ENCODE data around the gene NRXN3.

DNA sequence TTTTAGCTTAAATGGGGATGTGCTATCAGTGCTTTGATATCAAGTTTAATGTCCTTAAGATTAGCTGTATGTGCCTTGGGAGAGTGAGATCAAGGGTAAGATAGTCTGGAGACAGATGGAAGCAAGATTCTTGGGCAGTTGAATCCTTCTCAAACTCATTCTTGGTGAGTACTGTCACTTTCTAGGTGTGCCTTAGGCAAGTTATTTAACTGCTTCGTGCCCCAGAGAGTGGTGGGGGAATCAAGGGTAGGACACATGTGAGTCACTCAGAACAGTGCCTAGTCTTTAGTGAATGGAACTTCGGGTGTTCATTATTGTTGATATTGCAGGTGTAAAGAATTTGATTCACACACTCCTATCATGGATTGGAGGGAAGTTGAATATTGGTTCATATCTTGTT is 1237.4 kb downstream of the NRXN3 start:
- TF ChIP-seq, protein P1, sequence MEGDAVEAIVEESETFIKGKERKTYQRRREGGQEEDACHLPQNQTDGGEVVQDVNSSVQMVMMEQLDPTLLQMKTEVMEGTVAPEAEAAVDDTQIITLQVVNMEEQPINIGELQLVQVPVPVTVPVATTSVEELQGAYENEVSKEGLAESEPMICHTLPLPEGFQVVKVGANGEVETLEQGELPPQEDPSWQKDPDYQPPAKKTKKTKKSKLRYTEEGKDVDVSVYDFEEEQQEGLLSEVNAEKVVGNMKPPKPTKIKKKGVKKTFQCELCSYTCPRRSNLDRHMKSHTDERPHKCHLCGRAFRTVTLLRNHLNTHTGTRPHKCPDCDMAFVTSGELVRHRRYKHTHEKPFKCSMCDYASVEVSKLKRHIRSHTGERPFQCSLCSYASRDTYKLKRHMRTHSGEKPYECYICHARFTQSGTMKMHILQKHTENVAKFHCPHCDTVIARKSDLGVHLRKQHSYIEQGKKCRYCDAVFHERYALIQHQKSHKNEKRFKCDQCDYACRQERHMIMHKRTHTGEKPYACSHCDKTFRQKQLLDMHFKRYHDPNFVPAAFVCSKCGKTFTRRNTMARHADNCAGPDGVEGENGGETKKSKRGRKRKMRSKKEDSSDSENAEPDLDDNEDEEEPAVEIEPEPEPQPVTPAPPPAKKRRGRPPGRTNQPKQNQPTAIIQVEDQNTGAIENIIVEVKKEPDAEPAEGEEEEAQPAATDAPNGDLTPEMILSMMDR (conservative IDR thresholded peaks at IDR 0.05 in 1 of 2, IDR thresholded peaks at IDR 0.05 in 1 of 2; ENCODE audit: extremely low read depth in 1 of 2, insufficient read depth in 1 of 2, low read depth in 1 of 2, low read length in 2 of 2): no peak
- no peak for TF ChIP-seq EZH2 (IDR thresholded peaks at IDR 0.05; ENCODE audit: borderline replicate concordance, low read length)

All from mammary epithelial cell (primary cell).